OCI-LY7 (cell line): ENCODE measurements around the gene TMEM221. TPM values are rescaled to one million over a fixed set of nuclear protein-coding genes. Genes with fewer than 3 reads are reported as not detected.

Experiments
- BruUV-seq: library from RNA; stranded (reverse); fragments of 400-500 nt; replicated peaks from 2 replicates; lab custom pipeline; 2021; lab: Mats Ljungman, UMichigan
- CTCF ChIA-PET: fragments of 300-600 bp; sonication (Branson Sonifier 250); formaldehyde crosslinking; loops from one replicate; lab custom pipeline; 2022; ENCODE audit warnings: antibody characterized with exemption; ENCODE audit not compliant: unreplicated experiment; lab: Charles Lee
- POLR2A ChIA-PET: fragments of 300-600 bp; sonication (Branson Sonifier 250); formaldehyde crosslinking; loops from one replicate; lab custom pipeline; 2022; ENCODE audit warnings: antibody characterized with exemption; lab: Charles Lee
- DNase-seq: peaks from one replicate; pipeline ENCODE4 v3.0.0-alpha.2; 2015; ENCODE audit warnings: low spot score
- H2AFZ ChIP-seq: fragments of 200-600 bp; sonication (generic), shearing (Covaris generic); 2 replicates; pipeline ENCODE4 v1.6.1; 2014; ENCODE audit warnings: mild to moderate bottlenecking, antibody characterized with exemption, low read length, moderate library complexity
- H3K27ac ChIP-seq: fragments of 200-600 bp; sonication (generic); 2 replicates; pipeline ENCODE4 v1.5.1; 2014; ENCODE audit warnings: mixed run types, low read depth, mild to moderate bottlenecking, moderate library complexity, low read length, inconsistent platforms; ENCODE audit not compliant: poor library complexity, severe bottlenecking
- H3K36me3 ChIP-seq: fragments of 200-600 bp; sonication (generic); 2 replicates; pipeline ENCODE4 v1.6.1; 2014; ENCODE audit warnings: mild to moderate bottlenecking, antibody characterized with exemption, low read length, moderate library complexity, mixed read lengths; ENCODE audit not compliant: insufficient read depth
- H3K4me1 ChIP-seq: fragments of 200-600 bp; sonication (generic); 2 replicates; pipeline ENCODE4 v1.5.1; 2014; ENCODE audit warnings: mild to moderate bottlenecking, low read length; ENCODE audit not compliant: insufficient read depth, poor library complexity, severe bottlenecking
- H3K4me2 ChIP-seq: fragments of 200-600 bp; sonication (generic); 2 replicates; pipeline ENCODE4 v1.6.1; 2014; ENCODE audit warnings: mild to moderate bottlenecking, low read length
- H3K4me3 ChIP-seq: fragments of 200-600 bp; sonication (generic); 2 replicates; pipeline ENCODE4 v1.5.1; 2014; ENCODE audit warnings: mild to moderate bottlenecking, low read depth, low read length; ENCODE audit not compliant: poor library complexity, severe bottlenecking
- H3K79me2 ChIP-seq: fragments of 200-600 bp; sonication (generic); 2 replicates; pipeline ENCODE4 v1.6.1; 2016; ENCODE audit warnings: low read depth, mild to moderate bottlenecking, low read length, moderate library complexity, mixed read lengths; ENCODE audit not compliant: insufficient read depth
- H3K9me2 ChIP-seq: fragments of 200-600 bp; sonication (generic); 2 replicates; pipeline ENCODE4 v1.6.1; 2016; ENCODE audit warnings: mild to moderate bottlenecking, low read length, mixed read lengths; ENCODE audit not compliant: insufficient read depth
- H3K9me3 ChIP-seq: fragments of 200-600 bp; sonication (generic); 2 replicates; pipeline ENCODE4 v1.6.1; 2014; ENCODE audit warnings: mild to moderate bottlenecking, mixed run types, low read length, mixed read lengths
- H4K20me1 ChIP-seq: fragments of 200-600 bp; sonication (generic); 2 replicates; pipeline ENCODE4 v1.6.1; 2014; ENCODE audit warnings: mild to moderate bottlenecking, antibody characterized with exemption, low read length, moderate library complexity, mixed read lengths; ENCODE audit not compliant: insufficient read depth
- CTCF ChIP-seq: fragments of 200-600 bp; sonication (generic); conservative IDR thresholded peaks from 2 replicates; pipeline ENCODE4 v1.5.1; 2014; ENCODE audit warnings: mild to moderate bottlenecking, antibody characterized with exemption, low read length, moderate library complexity, mixed read lengths
- EZH2phosphoT487 ChIP-seq: fragments of 200-600 bp; sonication (generic); IDR thresholded peaks from 2 replicates; pipeline ENCODE4 v1.6.1; 2018; ENCODE audit warnings: low read depth, borderline replicate concordance, mild to moderate bottlenecking, mixed run types, antibody characterized with exemption, low read length, moderate library complexity, mixed read lengths
- intact Hi-C: fragments of 100-400 bp; cut with micrococcal nuclease; formaldehyde crosslinking; loops from one replicate; pipeline ENCODE4 v1.10.0; 2022; ENCODE audit not compliant: unreplicated experiment
- total RNA-seq, 2 experiments: library from RNA; depleted of rRNA in 1 of 2; stranded (reverse); fragments of >200 nt in 1 of 2; shearing (Covaris generic) in 1 of 2; gene quantifications; 2 replicates each; pipeline ENCODE4 v1.2.3, GENCODE V29; 2014 to 2022

The TMEM221 gene
- total RNA-seq, 2 experiments from 2014 or later, result not detected

- Histone ChIP-seq H3K36me3 (no peaks in the 10 kb centered on the region), H2AFZ (no peak overlapping the region), H3K9me2 (no peaks in the 10 kb centered on the region), H3K4me1 (no peaks in the 10 kb centered on the region), H3K4me3 (no peak overlapping the region), H4K20me1 (no peaks in the 10 kb centered on the region), H3K9me3 (peaks cover under 1% of the 10 kb centered on the region; the same call in 1 of the 2 replicates), H3K79me2 (no peaks in the 10 kb centered on the region), H3K4me2 (no peak overlapping the region), H3K27ac (no peak overlapping the region)
- no peak for DNase-seq
- ChIA-PET CTCF (no interaction called here), POLR2A (no interaction called here)
- BruUV-seq, result no TSS peak
- TF ChIP-seq CTCF (no peak), EZH2phosphoT487 (no peak)
- intact Hi-C loops, result no loop called here
Measured at GRCh38 chr19:17436094-17436873, 12.2 kb downstream of the TMEM221 start.

- no peak for TF ChIP-seq CTCF
- no peak for TF ChIP-seq EZH2phosphoT487
- CTCF ChIA-PET, result no interaction called here
- DNase-seq, result no peak
Measured at GRCh38 chr19:17435218-17435617, 13.2 kb downstream of the TMEM221 start.

GRCh38 chr19:17431417-17431816, 17.1 kb downstream of the TMEM221 start:
- intact Hi-C loops, result no loop called here
- Histone ChIP-seq H3K36me3 (no peaks in the 10 kb centered on the region), H3K27ac (no peak overlapping the region), H3K4me3 (no peak overlapping the region), H4K20me1 (no peaks in the 10 kb centered on the region), H3K9me2 (no peaks in the 10 kb centered on the region), H3K4me1 (peaks cover 3% of the 10 kb centered on the region), H3K9me3 (no peaks in the 10 kb centered on the region), H2AFZ (no peak overlapping the region), H3K4me2 (no peak overlapping the region), H3K79me2 (no peaks in the 10 kb centered on the region)
- BruUV-seq, result no TSS peak
- CTCF ChIA-PET, result no interaction called here
- TF ChIP-seq EZH2phosphoT487 (no peak), CTCF (no peak)
- no peak for DNase-seq
- POLR2A ChIA-PET, result interaction anchor here (0.5 kb wide), 1 partner anchor 141 kb away, joined by 3 read pairs; no protein-coding TSS in a partner anchor

More at GRCh38 chr19:17435218-17435617, 13.2 kb downstream of the TMEM221 start:
- BruUV-seq, result no TSS peak
- Histone ChIP-seq H2AFZ (no peak overlapping the region), H3K9me3 (no peaks in the 10 kb centered on the region), H3K4me3 (no peak overlapping the region), H3K36me3 (no peaks in the 10 kb centered on the region), H3K9me2 (no peaks in the 10 kb centered on the region), H3K27ac (no peak overlapping the region), H3K4me1 (no peaks in the 10 kb centered on the region), H4K20me1 (no peaks in the 10 kb centered on the region), H3K79me2 (no peaks in the 10 kb centered on the region), H3K4me2 (no peak overlapping the region)
- intact Hi-C loops, result no loop called here
- POLR2A ChIA-PET, result no interaction called here
